ENCODE measurements around the gene NF1.

GRCh38 chr17:31294820-31295488 lies 200.2 kb downstream of the NF1 start:
- no peak for TF ChIP-seq CTCF (IDR thresholded peaks at IDR 0.05; ENCODE audit: low read length)
- no peak for TF ChIP-seq EZH2 (optimal IDR thresholded peaks at IDR 0.05; ENCODE audit: low read depth, low read length)
